Tongue (tissue), 3 donors: ENCODE measurements around the gene COMTD1. TPM values are rescaled to one million over a fixed set of nuclear protein-coding genes. Genes with fewer than 3 reads are reported as not detected.
"Not testable (repeated sequence)": the region's sequence is repeated elsewhere in the genome, so short reads cannot be mapped to it uniquely, and the experiment has no call there.

Source experiments
- DNase-seq: peaks from one replicate; pipeline ENCODE4 v3.0.0-alpha.2; 2015
- small RNA-seq: library from RNA; depleted of rRNA; stranded (forward); fragments of <200 nt; gene quantifications from one replicate; pipeline ENCODE3, GENCODE V24; 2014; ENCODE audit warnings: low replicate concordance
- total RNA-seq: library from RNA; depleted of rRNA; stranded (reverse); fragments of >200 nt; gene quantifications from one replicate; pipeline ENCODE4 v1.2.3, GENCODE V29; 2014

The COMTD1 gene
- total RNA-seq, 1 donor from 2014 or later: 14.3 TPM

DNA sequence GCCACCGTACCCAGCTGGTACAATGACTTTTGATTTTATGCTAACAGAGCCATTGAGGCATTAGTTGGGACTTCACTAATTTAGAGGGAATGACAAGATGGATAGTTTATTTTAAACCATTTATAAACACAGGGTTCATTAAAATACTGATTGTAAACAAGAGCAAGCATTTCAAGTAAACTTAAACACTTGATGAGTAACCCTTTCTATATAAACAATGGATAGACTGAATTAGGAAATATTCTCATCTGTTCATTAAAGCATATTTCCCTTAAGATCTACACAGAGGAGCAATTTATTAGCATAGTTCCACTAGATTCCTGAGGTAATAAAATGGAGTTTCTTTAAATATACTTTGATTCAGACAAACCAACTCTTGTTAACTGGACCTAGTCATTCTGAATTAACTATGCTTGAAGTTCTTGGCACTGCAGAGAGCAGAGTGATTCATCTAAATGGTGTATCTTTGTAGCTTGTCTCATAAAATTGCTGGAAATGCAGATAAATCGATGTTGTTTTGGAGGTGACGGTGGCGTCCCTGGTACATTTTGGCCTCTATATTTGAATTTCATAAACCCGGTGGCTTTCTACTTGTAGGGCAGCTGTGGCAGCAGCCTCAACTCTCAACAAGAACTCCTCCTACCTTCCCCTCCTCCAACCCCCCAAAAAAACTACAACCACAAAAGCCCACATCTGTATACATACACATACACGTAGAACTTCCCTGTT is 40.6 kb downstream of the COMTD1 start:
- DNase-seq: no peak

DNA sequence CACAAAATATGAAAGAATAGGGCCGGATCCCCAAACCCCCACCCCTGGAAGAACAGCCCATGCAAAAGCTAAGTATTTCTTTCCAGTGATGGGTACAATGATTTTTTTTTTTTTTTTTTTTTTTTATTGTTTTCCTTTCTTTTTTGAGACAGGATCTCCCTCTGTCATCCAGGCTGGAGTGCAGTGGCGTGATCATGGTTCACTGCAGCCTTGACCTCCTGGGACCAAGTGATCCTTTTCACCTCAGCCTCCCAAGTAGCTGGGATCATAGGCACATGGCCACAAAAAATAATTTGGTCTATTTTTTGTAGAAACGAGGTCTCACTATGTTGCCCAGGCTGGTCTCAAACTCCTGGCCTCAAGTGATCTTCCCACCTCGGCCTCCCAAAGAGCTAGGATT is 41.1 kb downstream of the COMTD1 start:
- not testable (repeated sequence) for DNase-seq

DNA sequence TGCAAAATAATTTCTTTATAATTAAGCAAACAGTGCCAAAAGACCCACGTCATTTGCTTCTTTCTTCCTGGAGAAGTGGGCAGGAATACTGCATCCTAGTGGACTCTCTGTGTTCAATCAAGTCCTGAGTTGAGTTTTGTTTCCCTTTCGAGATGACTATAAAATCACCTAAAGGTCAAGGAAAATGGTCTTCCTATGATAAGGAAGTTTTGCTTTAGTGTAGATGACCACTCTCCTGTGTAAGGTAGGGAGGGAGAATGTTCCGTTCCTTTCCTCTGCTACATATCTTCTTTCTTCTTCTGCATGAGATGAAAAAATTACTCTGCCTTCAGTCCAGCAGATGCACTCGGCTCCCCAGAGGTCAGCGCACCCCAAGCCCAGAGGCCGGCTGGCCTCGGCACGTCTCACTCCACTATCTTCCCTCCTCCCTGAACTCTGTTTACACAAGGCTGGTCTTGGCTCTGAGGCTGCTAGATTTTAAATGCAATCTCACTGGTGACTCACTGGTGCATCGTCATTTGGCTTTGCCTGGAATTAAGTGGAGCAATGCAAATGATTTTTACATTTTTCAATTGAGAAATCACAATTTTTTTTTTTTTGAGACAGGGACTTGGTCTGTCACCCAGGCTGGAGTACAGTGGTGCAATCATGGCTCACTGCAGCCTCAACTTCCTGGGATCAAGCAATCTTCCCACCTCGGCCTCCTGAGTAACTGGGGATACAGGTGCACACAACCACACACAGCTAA is 43.8 kb downstream of the COMTD1 start:
- no peak for DNase-seq

DNA sequence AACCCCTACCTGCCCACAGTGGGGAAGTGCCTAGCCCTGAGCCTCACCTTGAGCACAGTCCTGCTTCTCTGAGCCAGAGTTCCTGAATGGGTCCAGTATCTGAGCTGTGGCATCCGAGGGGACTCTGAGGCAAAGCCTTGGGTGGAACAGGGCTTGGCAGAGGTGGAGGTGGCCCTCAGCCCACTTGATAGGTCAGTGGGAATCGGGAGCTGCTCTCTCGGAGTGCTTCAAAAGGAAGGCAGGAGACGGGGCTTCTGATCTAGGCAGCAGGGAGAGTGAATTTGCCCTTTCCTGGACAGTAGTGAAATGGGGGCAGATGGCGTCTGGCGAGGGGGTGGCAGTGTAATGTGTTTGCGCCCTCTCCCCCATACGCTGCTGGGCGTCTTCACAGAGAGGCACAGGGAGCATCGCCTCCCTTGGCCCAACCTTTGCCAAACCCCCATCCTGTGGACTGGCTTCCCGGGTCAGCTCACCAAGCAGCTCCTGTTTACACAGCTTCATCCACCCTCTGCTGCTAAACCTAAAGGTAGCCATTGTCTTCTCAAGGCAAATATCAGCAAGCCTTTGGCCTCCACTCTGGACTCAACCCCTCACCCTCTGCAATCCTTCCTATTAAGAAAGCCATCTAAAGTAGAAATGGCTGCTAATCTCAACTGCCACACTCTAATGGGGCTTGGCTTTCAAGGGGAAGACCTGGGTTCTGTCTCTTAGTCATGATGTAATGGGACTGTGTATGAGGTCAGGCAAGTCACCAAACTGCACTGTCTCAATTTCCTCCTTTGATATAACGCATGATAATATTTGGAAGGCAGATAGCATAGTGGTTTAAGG is 46.3 kb downstream of the COMTD1 start:
- no peak for DNase-seq

DNA sequence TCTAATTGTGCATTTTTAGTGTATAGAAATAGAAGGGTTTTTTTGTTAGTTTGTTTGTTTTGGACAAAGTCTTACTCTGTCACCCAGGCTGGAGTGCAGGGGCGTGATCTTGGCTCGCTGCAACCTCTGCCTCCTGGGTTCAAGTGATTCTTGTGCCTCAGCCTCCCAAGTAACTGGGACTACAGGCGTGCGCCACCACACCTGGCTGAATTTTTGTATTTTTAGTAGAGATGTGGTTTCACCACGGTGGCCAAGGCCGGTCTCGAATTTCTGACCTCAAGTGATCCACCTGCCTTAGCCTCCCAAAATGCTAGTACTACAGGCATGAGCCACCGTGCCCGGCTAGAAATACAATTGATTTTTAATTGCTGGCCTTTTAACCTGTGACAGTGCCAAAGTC is 47.2 kb downstream of the COMTD1 start:
- not testable (repeated sequence) for DNase-seq

DNA sequence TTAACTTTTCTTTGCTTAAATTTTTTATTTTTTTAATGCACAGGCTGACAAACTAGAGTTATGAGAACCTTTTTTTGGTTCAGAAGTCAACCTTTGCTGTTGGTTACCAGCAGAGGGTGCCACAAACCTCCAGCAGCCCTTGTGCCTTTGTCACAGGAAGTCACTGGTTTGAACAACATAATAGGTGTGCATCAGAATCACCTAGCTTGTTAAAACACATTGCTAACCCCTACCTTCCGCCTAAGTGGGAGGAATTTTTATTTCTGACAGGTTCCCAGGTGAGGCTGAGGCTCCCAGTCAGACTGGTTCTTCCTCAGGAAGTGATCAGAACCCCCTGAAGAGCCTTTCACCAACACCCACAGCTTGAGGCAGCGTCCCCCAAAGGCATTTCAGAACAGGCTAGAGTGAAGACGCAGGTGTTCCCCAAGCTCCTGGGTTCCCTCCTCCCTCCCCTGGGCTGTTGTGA is 47.8 kb downstream of the COMTD1 start:
- peak; percentile 65 for DNase-seq

DNA sequence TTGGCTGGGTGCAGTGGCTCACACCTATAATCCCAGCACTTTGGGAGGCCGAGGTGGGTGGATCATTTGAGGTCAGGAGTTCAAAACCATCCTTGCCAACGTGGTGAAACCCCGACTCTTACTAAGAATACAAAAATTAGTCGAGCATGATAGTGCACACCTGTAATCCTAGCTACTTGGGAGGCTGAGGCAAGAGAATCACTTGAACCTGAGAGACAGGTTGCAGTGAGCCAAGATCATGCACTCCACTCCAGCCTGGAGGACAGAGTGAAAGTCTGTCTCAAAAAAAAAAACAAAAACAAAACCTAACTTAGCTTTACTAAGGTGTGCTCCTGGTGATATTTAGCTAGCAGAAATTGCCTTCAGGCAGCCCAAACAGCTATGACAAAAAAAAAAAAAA is 49.4 kb downstream of the COMTD1 start:
- DNase-seq: no peak

Small RNA genes lying within 50 kb of the gene (small RNA-seq; reads per million reads assigned to genes)
- gene HMGA1P5: not detected
- gene RPL39P25: not detected

Other genes starting within 250 kb of the COMTD1 start
- gene SAMD8, start 124.3 kb downstream of the COMTD1 start, total RNA-seq: 45.6 TPM
- gene VDAC2, start 25.2 kb downstream of the COMTD1 start, total RNA-seq: 232 TPM
- 12.6 TPM for gene ZNF503, start 165.8 kb upstream of the COMTD1 start, total RNA-seq
- gene LRMDA, start 195.7 kb upstream of the COMTD1 start, total RNA-seq: 6.3 TPM